Stimulated activated CD4-positive, alpha-beta T cell treated with anti-CD3 and anti-CD28 coated beads, Interleukin-15, amount 100 ng/mL, for 48 hours (primary cell): Measurements from ENCODE around the gene TNFAIP8.
A peak's percentile ranks its signal among the peaks of the same experiment; 100 is the strongest.

Experiments
- DNase-seq, 2 donors: peaks; one replicate each; pipeline ENCODE4 v3.0.0-alpha.2; 2020; ENCODE audit warnings: low read depth in 2 of 2

Gene TNFAIP8

GRCh38 chr5:119328753-119329602 is 26.8 kb upstream of the TNFAIP8 start:
- DNase-seq = no peak

GRCh38 chr5:119329666-119330065 is 26.2 kb upstream of the TNFAIP8 start:
- no peak for DNase-seq

- peak in 1 of 2 donors; percentile 45 for DNase-seq
These were observed 25.2 kb upstream of the TNFAIP8 start for GRCh38 chr5:119330367-119331183.

GRCh38 chr5:119331566-119332095 is 24.2 kb upstream of the TNFAIP8 start:
- no peak for DNase-seq

- no peak for DNase-seq
These were observed 23.6 kb upstream of the TNFAIP8 start for GRCh38 chr5:119332208-119332607.

- DNase-seq = no peak
These were observed 22.8 kb upstream of the TNFAIP8 start for GRCh38 chr5:119332978-119333401.

- no peak for DNase-seq
These were observed 22.4 kb upstream of the TNFAIP8 start for GRCh38 chr5:119333421-119333851.

- no peak for DNase-seq
These were observed 20.6 kb upstream of the TNFAIP8 start for GRCh38 chr5:119335261-119335677.

- no peak for DNase-seq
These were observed 19.6 kb upstream of the TNFAIP8 start for GRCh38 chr5:119336262-119336661.

GRCh38 chr5:119336845-119337580 is 18.8 kb upstream of the TNFAIP8 start:
- DNase-seq = no peak

- DNase-seq = no peak
These were observed 17.4 kb upstream of the TNFAIP8 start for GRCh38 chr5:119338326-119338946.

- no peak for DNase-seq
These were observed 16.5 kb upstream of the TNFAIP8 start for GRCh38 chr5:119339344-119339743.

- DNase-seq = no peak
These were observed 15.9 kb upstream of the TNFAIP8 start for GRCh38 chr5:119339965-119340364.

GRCh38 chr5:119340597-119341218 is 15.1 kb upstream of the TNFAIP8 start:
- no peak for DNase-seq

- DNase-seq = no peak
These were observed 14.1 kb upstream of the TNFAIP8 start for GRCh38 chr5:119341452-119342349.

GRCh38 chr5:119342406-119342805 is 13.4 kb upstream of the TNFAIP8 start:
- DNase-seq = no peak

GRCh38 chr5:119343052-119343451 is 12.8 kb upstream of the TNFAIP8 start:
- no peak for DNase-seq

GRCh38 chr5:119343766-119344165 is 12.1 kb upstream of the TNFAIP8 start:
- DNase-seq = peak in 1 of 2 donors; percentile 52

GRCh38 chr5:119344231-119344630 is 11.6 kb upstream of the TNFAIP8 start:
- DNase-seq = no peak

GRCh38 chr5:119345861-119346260 is 10.0 kb upstream of the TNFAIP8 start:
- DNase-seq = no peak
